BE2C (cell line): ENCODE results near the gene NOSIP.

Experiments
- DNase-seq: peaks from one replicate; pipeline ENCODE4 v3.0.0-alpha.2; 2020
- H3K27me3 ChIP-seq: fragments of 250-450 bp; sonication (Bioruptor Pico); 2 replicates; pipeline ENCODE4 v1.5.1; 2020; ENCODE audit warnings: mild to moderate bottlenecking
- H3K36me3 ChIP-seq: fragments of 250-450 bp; sonication (Bioruptor Pico); 2 replicates; pipeline ENCODE4 v1.5.1; 2020; ENCODE audit warnings: mild to moderate bottlenecking
- H3K4me1 ChIP-seq: fragments of 250-450 bp; sonication (Bioruptor Pico); 2 replicates; pipeline ENCODE4 v1.5.1; 2020
- H3K4me3 ChIP-seq: 2 replicates; pipeline ENCODE4 v1.5.1; 2011; ENCODE audit warnings: low read depth, low read length
- H3K9me3 ChIP-seq: fragments of 250-450 bp; sonication (Bioruptor Pico); 2 replicates; pipeline ENCODE4 v1.5.1; 2020
- TF ChIP-seq, protein P1 (sequence below): IDR thresholded peaks from 2 replicates; pipeline ENCODE4 v1.5.1; 2012; ENCODE audit warnings: mild to moderate bottlenecking, low read depth, low read length

The NOSIP gene

DNA sequence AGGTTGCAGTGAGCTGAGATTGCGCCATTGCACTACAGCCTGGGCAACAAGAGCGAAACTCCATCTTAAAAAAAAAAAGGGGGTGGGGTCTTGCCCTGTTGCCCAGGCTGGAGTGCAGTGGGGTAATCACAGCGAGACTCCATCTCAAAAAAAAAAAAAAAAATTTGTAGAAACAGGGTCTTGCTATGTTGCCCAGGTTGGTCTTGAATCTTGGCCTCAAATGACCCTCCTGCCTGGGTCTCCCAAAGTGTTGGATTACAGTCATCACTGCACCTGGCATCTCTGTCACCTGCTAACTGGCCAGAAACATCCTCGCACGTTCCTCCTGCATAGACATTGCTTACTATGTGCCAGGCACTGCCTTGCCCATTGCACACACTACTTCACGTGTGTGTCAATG, 38.4 kb downstream of the NOSIP start:
- H3K9me3 ChIP-seq, result no peaks in the 10 kb centered on the region
- H3K27me3 ChIP-seq, result no peaks in the 10 kb centered on the region
- H3K36me3 ChIP-seq, result no peaks in the 10 kb centered on the region
- TF ChIP-seq, protein P1, sequence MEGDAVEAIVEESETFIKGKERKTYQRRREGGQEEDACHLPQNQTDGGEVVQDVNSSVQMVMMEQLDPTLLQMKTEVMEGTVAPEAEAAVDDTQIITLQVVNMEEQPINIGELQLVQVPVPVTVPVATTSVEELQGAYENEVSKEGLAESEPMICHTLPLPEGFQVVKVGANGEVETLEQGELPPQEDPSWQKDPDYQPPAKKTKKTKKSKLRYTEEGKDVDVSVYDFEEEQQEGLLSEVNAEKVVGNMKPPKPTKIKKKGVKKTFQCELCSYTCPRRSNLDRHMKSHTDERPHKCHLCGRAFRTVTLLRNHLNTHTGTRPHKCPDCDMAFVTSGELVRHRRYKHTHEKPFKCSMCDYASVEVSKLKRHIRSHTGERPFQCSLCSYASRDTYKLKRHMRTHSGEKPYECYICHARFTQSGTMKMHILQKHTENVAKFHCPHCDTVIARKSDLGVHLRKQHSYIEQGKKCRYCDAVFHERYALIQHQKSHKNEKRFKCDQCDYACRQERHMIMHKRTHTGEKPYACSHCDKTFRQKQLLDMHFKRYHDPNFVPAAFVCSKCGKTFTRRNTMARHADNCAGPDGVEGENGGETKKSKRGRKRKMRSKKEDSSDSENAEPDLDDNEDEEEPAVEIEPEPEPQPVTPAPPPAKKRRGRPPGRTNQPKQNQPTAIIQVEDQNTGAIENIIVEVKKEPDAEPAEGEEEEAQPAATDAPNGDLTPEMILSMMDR, result no peak
- no peak for DNase-seq
- no peak overlapping the region for H3K4me3 ChIP-seq
- H3K4me1 ChIP-seq, result no peaks in the 10 kb centered on the region

DNA sequence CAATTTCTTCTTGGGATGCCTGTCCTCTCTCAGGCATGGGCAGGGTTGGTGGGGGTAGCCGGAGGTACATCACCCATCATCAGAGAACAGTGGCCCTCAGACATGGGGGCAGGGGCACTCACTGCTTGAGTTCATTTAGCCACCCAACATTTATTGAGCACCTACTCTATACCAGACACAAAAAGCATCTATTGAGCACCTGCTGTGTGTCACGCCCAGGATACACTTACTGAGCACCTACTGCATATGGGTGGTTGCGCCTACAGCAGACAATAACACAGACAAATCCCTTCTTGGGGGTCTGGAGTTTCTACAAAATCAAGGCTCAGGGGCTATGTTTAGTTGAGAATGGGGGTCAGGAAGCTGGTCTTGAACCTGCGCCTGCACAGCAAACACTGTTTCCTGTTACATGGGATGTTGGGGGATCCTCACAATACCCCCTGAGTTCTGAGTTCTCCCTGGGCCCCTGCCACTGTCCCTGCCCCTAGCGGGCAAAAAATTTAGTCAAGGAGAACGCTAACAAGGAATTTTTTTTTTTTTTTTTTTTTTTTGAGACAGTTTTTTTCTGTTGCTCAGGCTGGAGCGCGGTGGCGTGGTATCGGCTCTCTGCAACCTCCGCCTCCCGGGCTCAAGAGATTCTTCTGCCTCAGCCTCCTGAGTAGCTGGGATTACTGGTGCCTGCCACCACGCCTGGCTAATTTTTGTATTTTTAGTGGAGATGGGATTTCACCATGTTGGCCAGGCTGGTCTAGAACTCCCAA, 41.0 kb downstream of the NOSIP start:
- Histone ChIP-seq H3K27me3 (no peaks in the 10 kb centered on the region), H3K4me1 (no peaks in the 10 kb centered on the region), H3K4me3 (no peak overlapping the region), H3K9me3 (no peaks in the 10 kb centered on the region), H3K36me3 (no peaks in the 10 kb centered on the region)
- DNase-seq, result no peak
- TF ChIP-seq, protein P1, result no peak

DNA sequence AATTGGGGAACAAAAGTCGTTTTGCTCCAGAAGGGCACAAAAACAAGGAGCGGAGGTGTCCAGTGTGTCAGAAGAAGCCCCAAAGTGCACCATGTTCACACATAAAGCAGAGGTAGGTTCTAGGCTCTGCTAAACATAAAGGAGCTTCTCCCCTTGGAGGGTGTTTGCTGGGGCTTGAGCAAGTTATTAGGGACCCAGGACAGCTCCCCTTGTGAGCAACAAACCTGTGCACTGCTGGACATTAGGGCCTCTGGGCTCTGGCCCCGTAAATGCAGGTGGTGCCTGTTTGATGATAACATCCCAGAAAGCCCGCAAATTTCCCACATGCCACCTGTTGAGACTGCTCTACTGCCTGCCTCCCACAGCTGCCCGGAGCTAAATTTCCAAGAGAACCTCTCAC, 41.7 kb downstream of the NOSIP start:
- H3K9me3 ChIP-seq, result no peaks in the 10 kb centered on the region
- H3K4me3 ChIP-seq, result no peak overlapping the region
- TF ChIP-seq, protein P1, result no peak
- no peaks in the 10 kb centered on the region for H3K36me3 ChIP-seq
- no peak for DNase-seq
- H3K4me1 ChIP-seq, result no peaks in the 10 kb centered on the region
- no peaks in the 10 kb centered on the region for H3K27me3 ChIP-seq

- H3K27me3 ChIP-seq, result no peaks in the 10 kb centered on the region
Observed at GRCh38 chr19:49536921-49537462, 43.4 kb downstream of the NOSIP start.

DNA sequence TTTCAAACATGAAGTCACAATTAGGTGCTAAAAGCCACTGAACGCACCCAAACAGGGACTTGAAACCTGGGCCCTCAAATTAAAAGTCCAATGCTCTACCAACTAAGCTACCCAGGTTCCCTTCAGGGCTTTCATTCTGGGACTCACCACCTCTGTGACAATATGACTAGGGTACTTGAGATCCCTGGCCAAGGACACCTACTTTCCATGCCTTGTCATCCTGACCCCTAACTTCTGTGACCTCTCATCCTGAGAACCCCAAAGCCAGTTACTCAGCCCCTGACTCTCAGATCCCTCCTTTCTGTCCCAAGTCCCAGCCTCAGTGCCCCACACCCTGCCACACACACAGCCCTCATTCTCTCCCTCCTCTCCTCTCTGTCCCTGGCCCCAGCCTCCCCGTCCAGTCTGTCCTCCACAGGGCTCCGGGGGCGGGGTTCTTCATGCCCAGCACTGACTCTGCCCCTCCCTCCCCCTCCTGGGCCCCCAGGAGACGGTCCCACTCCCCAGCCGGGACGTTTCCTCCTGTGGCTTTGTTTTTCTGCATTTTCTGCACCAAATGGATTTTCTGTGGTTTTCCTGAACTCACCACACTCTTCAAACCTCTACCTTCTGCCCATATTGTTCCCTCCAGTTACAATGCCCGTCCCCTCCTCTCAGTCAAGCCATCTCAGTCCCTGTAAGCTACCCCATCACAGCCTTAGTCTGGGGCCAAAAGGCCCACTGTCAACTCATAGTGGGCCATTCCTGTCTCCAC, 45.5 kb downstream of the NOSIP start:
- DNase-seq, result no peak
- Histone ChIP-seq H3K27me3 (no peaks in the 10 kb centered on the region), H3K4me1 (peaks cover 5% of the 10 kb centered on the region; the same call in 1 of the 2 replicates), H3K36me3 (no peaks in the 10 kb centered on the region), H3K4me3 (peak overlapping the region; percentile 64; the same call in 1 of the 2 replicates), H3K9me3 (no peaks in the 10 kb centered on the region)
- TF ChIP-seq, protein P1, result no peak

More at GRCh38 chr19:49536921-49537462, 43.4 kb downstream of the NOSIP start:
- peaks cover 5% of the 10 kb centered on the region; the same call in 1 of the 2 replicates for H3K4me1 ChIP-seq
- H3K4me3 ChIP-seq, result no peak overlapping the region
- TF ChIP-seq, protein P1, result no peak
- no peaks in the 10 kb centered on the region for H3K36me3 ChIP-seq
- H3K9me3 ChIP-seq, result no peaks in the 10 kb centered on the region
- no peak for DNase-seq
